GM18951 (cell line): ENCODE measurements around the gene KLHDC3.
"Not testable (repeated sequence)": the region's sequence is repeated elsewhere in the genome, so short reads cannot be mapped to it uniquely, and the experiment has no call there.

Experiments
- POLR2A ChIP-seq: IDR thresholded peaks from 4 replicates; pipeline ENCODE4 v1.6.1; 2011; ENCODE audit warnings: mild to moderate bottlenecking; ENCODE audit not compliant: insufficient read length, insufficient read depth; ENCODE audit errors: extremely low read depth
- in situ Hi-C: fragments of 300-500 bp; cut with MboI; formaldehyde crosslinking; loops from one replicate; pipeline ENCODE4 v1.12.0; 2022; ENCODE audit warnings: low sequenced_read_pairs, mixed read lengths, inconsistent platforms; ENCODE audit not compliant: unreplicated experiment

KLHDC3 gene

DNA sequence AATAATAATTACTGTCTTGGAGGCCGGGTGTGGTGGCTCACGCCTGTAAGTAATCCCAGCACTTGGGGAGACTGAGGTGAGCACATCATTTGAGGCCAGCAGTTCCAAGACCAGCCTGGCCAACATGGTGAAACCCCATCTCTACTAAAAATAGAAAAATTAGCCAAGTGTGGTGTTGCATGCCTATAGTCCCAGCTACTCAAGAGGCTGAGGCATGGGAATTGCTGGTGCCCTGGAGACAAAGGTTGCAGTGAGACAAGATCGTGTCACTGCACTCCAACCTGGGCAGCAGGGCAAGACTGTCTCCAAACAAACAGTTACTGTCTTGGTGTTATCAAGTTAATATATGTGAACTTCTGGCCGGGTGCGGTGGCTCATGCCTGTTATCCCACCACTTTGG, 12.3 kb downstream of the KLHDC3 start:
- in situ Hi-C loops, result no loop called here
- TF ChIP-seq POLR2A, result no peak

DNA sequence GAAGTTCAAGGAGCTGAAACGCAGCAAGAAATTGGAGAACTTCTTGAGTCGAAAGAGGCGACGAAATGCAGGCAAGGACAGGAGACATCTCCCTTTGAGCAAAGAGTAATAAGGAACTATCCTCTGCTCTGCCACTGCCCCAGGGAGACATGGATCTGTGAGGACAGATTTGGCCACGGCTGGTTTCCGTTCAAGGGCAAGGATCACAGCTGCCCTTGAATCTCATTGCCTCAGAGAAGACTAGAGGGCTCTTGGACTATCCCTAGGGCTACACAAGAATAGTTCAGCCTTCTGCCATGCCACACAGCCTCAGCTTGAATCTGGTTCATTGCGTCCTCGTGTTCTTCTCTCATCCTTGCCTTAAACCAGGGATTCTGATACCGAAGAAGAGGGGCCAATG, 15.1 kb downstream of the KLHDC3 start:
- in situ Hi-C loops, result no loop called here
- TF ChIP-seq POLR2A, result no peak

- no peak for TF ChIP-seq POLR2A
- in situ Hi-C loops, result no loop called here
Measured at GRCh38 chr6:43032326-43032725, 18.3 kb downstream of the KLHDC3 start.

DNA sequence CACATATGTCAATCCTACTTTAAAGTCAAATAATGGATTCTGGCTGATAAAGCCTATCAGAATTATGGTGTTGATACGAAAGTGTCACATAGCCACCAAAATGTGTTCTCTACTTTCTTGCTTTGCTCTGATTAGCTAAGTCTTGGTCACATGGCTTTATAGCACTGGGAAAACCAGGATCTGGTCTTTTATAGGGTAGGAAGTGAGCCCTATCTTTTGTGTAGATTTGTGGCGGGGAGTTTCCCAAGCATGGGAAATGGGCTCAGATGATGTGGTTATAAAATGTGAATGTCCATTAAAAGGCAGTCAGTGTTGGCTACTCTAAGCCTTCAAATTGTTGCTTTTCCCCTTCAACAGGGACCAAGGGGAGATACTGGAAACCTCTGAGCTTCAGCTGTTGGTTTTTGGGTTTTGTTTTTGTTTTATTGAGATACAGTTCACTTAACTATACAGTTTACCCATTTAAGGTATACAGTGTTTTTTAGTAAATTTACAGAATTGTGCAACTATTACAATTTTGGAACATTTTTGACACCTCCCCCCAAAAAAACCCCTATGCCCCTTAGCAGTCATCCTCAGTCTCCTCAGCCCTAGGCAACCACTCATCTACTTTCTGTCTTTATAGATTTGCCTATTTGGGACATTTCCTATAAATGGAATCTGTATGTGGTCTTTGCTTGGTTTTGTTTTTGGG, 19.6 kb downstream of the KLHDC3 start:
- TF ChIP-seq POLR2A, result no peak
- in situ Hi-C loops, result no loop called here

- no peak for TF ChIP-seq POLR2A
- in situ Hi-C loops, result no loop called here
Measured at GRCh38 chr6:43034190-43034525, 20.1 kb downstream of the KLHDC3 start.

- in situ Hi-C loops, result no loop called here
- no peak for TF ChIP-seq POLR2A
Measured at GRCh38 chr6:43035495-43036194, 21.6 kb downstream of the KLHDC3 start.

DNA sequence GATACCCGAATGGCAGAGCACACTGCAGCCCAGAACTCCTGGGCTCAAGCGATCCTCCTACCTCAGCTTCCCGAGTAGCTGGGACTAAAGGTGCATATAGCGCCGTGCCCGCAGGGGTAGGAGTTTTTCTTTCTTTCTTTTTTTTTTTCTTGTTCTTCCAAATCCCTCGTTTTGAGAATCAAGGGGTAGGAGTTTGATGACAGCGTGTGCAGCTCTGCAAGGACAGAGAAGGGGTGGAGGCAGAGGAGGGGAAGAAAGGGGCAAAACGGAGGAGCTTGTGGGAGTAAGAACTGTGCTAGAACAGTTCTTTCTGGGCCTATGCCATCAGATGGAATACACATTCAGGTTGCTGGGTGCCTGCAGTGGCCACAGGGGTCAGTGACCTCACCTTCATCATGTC, 22.7 kb downstream of the KLHDC3 start:
- in situ Hi-C loops, result no loop called here

GRCh38 chr6:43037197-43037596, 23.1 kb downstream of the KLHDC3 start:
- in situ Hi-C loops, result no loop called here
- no peak for TF ChIP-seq POLR2A

More for the DNA sequence above, 22.7 kb downstream of the KLHDC3 start:
- TF ChIP-seq POLR2A, result no peak

DNA sequence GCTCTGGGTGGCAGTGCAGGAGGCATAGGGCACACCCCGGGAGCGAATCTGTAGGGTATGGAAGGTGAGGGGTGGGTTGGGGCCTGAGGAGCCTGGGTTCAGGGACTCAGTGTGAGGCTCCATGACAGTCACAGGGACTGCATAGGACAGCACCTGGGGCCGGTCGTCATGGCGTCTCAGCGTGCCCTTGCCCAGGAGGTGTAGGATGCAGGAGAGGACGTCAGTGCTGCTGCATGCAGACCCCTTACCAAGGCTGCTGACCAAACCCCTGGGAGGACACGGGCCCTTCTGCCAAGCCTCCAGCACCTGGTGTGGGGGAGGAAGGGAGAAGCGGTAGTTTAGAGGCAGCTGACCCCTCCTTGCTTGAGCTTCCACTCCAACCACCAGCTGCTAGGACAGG, 23.7 kb downstream of the KLHDC3 start:
- TF ChIP-seq POLR2A, result no peak
- in situ Hi-C loops, result no loop called here

DNA sequence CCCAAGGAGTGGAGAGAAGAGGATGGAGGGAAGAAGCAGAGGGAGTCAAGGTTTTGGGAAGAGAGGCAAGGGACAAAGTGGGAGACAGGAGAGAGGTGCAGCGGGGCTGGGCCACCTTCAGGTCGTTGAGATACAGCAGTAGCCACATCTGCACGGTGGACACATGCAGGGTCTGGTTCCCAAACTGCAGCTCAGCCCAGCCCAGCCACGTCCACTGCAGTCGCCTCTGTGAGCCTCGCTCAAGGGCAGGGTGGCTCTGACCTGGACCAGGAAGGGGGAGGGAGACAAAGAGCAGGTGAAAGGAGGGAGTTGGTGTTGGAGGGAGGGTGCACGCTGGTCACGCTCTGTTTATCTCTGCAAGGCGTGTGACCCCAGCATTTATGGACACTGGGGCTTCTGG, 24.7 kb downstream of the KLHDC3 start:
- no peak for TF ChIP-seq POLR2A
- in situ Hi-C loops, result no loop called here

DNA sequence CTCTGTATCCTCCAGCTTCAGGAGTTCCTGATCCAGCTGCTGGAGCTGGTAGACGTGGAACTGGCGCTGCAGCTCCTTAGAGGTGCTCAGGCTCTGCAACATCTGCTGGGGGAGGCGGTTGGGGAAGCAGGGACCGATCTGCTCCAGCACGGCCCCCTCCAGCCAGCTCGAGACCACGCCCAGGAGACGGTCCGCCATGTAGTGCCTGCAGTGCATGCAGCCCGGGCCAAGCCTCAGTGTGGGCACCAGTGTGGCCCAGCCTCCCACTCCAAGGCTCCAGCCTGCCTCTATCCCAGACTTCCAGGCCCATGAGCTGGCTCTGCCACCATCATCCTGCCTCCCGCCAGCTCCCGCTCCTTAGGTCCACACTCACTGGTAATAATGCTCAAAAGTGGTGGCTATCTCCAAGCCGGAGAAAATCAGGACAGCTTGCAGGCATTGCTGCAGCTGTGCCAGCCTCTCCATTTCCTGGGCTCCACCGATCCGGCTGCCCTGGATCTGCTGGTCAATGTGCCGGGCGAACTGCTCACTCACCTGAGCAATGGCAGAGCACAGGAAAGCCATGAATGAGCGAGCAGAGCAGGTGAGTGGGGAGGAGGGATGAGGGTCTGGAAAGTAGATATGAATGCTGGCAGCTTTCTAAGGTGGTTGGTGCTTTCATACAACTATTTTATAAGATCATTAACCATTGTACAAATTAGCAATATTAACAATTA, 26.7 kb downstream of the KLHDC3 start:
- in situ Hi-C loops, result no loop called here
- no peak for TF ChIP-seq POLR2A

GRCh38 chr6:43041475-43041874, 27.4 kb downstream of the KLHDC3 start:
- in situ Hi-C loops, result not testable (repeated sequence)

DNA sequence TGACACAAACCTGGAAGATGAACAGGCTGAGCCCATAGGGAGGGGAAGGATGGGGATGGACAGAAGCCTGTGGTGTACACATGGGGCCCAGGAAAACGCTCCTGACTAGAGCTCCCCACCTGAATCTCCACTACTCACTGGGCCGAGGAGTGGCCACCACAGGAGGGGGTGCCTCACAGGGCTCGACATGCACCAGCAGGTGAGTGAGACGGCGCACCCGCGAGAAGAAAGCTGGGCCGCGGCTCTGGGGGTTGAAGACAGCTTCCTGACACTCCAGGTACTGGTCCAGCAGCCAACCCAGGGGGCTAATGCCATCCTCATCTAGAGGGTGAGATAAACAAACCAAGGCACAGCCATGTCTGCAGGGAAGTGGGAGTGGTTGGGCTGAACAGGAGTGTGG, 29.3 kb downstream of the KLHDC3 start:
- TF ChIP-seq POLR2A, result no peak

GRCh38 chr6:43045371-43045930, 31.4 kb downstream of the KLHDC3 start:
- TF ChIP-seq POLR2A, result no peak
- in situ Hi-C loops, result no loop called here

More for the DNA sequence above, 29.3 kb downstream of the KLHDC3 start:
- in situ Hi-C loops, result no loop called here
